Small intestine (tissue), 16 donors: Measurements from ENCODE around the gene ETV6. TPM values are rescaled to one million over a fixed set of nuclear protein-coding genes. Genes with fewer than 3 reads are reported as not detected.
A peak's percentile ranks its signal among the peaks of the same experiment; 100 is the strongest.

ENCODE experiments used
- DNase-seq, 2 donors: peaks; one replicate each; pipeline versions ENCODE4 v3.0.0 to v3.0.0-alpha.2; 2013
- FAIRE-seq: peaks from 2 replicates; lab custom pipeline; 2012; peaks lifted over from hg19 to GRCh38; lab: Jason Lieb, UNC
- H3K27ac ChIP-seq, 3 donors: one replicate each; pipeline ENCODE4 v1.5.1; 2013; ENCODE audit warnings: low read length in 2 of 3, mild to moderate bottlenecking in 2 of 3, control low read depth in 1 of 3, inconsistent platforms in 1 of 3, low read depth in 1 of 3, moderate library complexity in 1 of 3
- H3K27me3 ChIP-seq, 3 donors: one replicate each; pipeline ENCODE4 v1.6.1; 2013; ENCODE audit warnings: low read length in 3 of 3, inconsistent platforms in 1 of 3; ENCODE audit not compliant: control insufficient read depth in 3 of 3, insufficient read depth in 3 of 3
- H3K36me3 ChIP-seq, 3 donors: one replicate each; pipeline ENCODE4 v1.6.1; 2013; ENCODE audit warnings: low read length in 3 of 3, inconsistent platforms in 1 of 3, low read depth in 1 of 3, mild to moderate bottlenecking in 1 of 3, moderate library complexity in 1 of 3; ENCODE audit not compliant: control insufficient read depth in 3 of 3, insufficient read depth in 2 of 3
- H3K4me1 ChIP-seq, 3 donors: one replicate each; pipeline ENCODE4 v1.6.1; 2013; ENCODE audit warnings: low read length in 2 of 3, inconsistent platforms in 1 of 3, low read depth in 1 of 3, mild to moderate bottlenecking in 1 of 3, moderate library complexity in 1 of 3; ENCODE audit not compliant: control insufficient read depth in 3 of 3, insufficient read depth in 2 of 3
- H3K4me3 ChIP-seq, 3 donors: one replicate each; pipeline ENCODE4 v1.5.1; 2013; ENCODE audit warnings: low read length in 3 of 3, control low read depth in 1 of 3, inconsistent platforms in 1 of 3, low read depth in 1 of 3, mild to moderate bottlenecking in 1 of 3, moderate library complexity in 1 of 3
- H3K9me3 ChIP-seq, 2 donors: one replicate each; pipeline ENCODE4 v1.6.1; 2013; ENCODE audit warnings: low read depth in 1 of 2, low read length in 1 of 2; ENCODE audit not compliant: control insufficient read depth in 2 of 2, insufficient read depth in 1 of 2
- WGBS, 3 donors: extraction: QIAGEN DNeasy Blood & Tissue Kit; methylation state at CpG; one replicate each; pipeline ENCODE4 v1.1.7; 2013; 5-methylcytosine and 5-hydroxymethylcytosine counted together
- long read RNA-seq, 10 donors: transcript quantifications; one replicate each; lab custom pipeline, GENCODE V29; 2026
- polyA plus RNA-seq, 4 donors: library from polyadenylated mRNA; stranded (reverse) in 3 of 4; unstranded in 1 of 4; fragments of 200-250 nt in 3 of 4; fragments of 120-200 nt in 1 of 4; gene quantifications; one replicate each; pipeline versions ENCODE4 v1.2.1 to v1.2.3, GENCODE V29; 2013
- donor health status: healthy with polysubstance abuse.
- donor health status: control.
- donor health status: control.
- donor health status: Bipolar disorder and iron deficiency.
- donor health status: healthy.

The ETV6 gene
- 10 to 100 TPM in 1 of 4 donors, 1 to 10 TPM in 3; 5.1 to 13.6 (median 8.4) TPM for polyA plus RNA-seq
- long read RNA-seq, donor 1, full-length matches to known transcripts, result 1 of 1 reads
- long read RNA-seq, donor 1, partial matches to known transcripts, result 0 of 1 reads
- long read RNA-seq, donor 1, other reads (novel, unspliced or antisense), result 0 of 1 reads
- long read RNA-seq, donor 2, full-length matches to known transcripts, result 2 of 2 reads
- long read RNA-seq, donor 2, partial matches to known transcripts, result 0 of 2 reads
- long read RNA-seq, donor 2, other reads (novel, unspliced or antisense), result 0 of 2 reads
- long read RNA-seq, donor 3, full-length matches to known transcripts, result 2 of 8 reads
- long read RNA-seq, donor 3, partial matches to known transcripts, result 6 of 8 reads
- long read RNA-seq, donor 3, other reads (novel, unspliced or antisense), result 0 of 8 reads
- long read RNA-seq, donor 4, result 0 reads
- long read RNA-seq, donor 5, result 0 reads
- long read RNA-seq, donor 6, full-length matches to known transcripts, result 1 of 1 reads
- long read RNA-seq, donor 6, partial matches to known transcripts, result 0 of 1 reads
- long read RNA-seq, donor 6, other reads (novel, unspliced or antisense), result 0 of 1 reads
- long read RNA-seq, donor 7, result 0 reads
- long read RNA-seq, donor 8, result 0 reads
- long read RNA-seq, donor 9, result 0 reads
- long read RNA-seq, donor 10, full-length matches to known transcripts, result 6 of 6 reads
- long read RNA-seq, donor 10, partial matches to known transcripts, result 0 of 6 reads
- long read RNA-seq, donor 10, other reads (novel, unspliced or antisense), result 0 of 6 reads

DNA sequence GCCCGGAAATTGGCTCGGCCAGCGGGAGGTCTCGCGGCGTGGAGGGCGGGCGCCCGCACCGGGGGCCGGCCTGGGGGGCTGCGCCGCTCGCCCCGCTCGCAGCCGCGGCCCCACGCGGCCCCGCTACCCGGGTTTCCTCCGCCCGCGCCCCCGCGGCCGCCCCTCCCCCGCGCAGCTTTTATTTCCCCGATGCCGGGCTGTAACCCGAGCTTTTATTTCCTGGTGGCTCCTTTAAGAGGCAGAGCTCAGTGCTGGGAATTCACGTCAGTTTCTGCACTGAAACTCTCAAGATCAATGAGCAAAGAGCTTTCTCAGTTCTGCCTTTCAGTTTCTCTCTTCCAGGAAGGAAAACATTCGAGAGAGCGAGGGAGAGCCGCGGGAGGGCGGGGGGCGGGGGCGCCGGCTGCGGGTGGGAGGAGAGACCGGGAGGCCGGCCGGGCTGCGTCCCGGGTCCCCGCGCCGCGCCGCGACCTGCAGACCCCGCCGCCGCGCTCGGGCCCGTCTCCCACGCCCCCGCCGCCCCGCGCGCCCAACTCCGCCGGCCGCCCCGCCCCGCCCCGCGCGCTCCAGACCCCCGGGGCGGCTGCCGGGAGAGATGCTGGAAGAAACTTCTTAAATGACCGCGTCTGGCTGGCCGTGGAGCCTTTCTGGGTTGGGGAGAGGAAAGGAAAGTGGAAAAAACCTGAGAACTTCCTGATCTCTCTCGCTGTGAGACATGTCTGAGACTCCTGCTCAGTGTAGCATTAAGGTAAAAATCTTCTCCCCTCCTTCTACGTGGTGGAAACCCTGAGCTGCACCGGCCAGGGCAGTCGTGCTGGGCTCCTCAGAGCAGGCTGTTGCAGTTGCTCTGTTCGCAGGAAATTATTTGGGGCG, at the start of gene ETV6:
Gene ETV6 (plus strand): TSS at position 262 of the 873 bp plus-strand sequence. CDS start 454 bp downstream, at position 716.
- H3K27ac ChIP-seq, result peak within 1 kb of the TSS; percentile 93 to 100 (median 100)
- no peaks in the 10 kb centered on the region for H3K27me3 ChIP-seq
- peak within 1 kb of the TSS; percentile 91 to 92 (median 92) for H3K4me3 ChIP-seq
- H3K4me1 ChIP-seq, result peaks cover 0 to 8% (median 6%) of the 10 kb centered on the region in 3 donors
- DNase-seq (peak; percentile 91 to 93), FAIRE-seq (no peak)
- 0 to 1% (median 0%) methylated on average over 66 to 86 of the region's 86 CpGs for WGBS, 3 donors
- peaks cover 0 to 6% of the 10 kb centered on the region in 2 donors for H3K9me3 ChIP-seq
- no peaks in the 10 kb centered on the region for H3K36me3 ChIP-seq

DNA sequence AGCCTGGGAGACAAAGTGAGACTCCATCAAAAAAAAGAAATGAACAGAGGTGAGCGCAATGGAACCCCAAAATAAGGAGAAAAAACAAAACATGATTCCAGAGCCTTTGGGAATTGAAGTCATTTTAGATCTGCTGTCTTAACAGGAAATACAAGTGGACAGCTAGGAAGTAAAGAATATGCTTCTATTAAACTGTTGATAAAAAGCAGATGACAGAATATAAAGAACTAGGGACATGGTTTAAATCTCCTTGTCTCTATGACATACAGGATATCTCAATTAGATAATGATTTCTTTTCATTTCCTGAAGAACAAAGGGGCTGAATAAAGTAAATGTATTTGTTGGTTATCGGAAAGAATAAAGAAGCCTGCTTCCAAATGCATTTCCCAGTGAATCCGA, 49.3 kb upstream of the ETV6 start:
- WGBS, 3 donors, result 74 to 96% (median 88%) methylated on average over 3 of the region's 3 CpGs
- no peaks in the 10 kb centered on the region for H3K27me3 ChIP-seq
- no peak overlapping the region for H3K27ac ChIP-seq
- FAIRE-seq, result no peak
- no peak for DNase-seq
- H3K36me3 ChIP-seq, result no peaks in the 10 kb centered on the region
- no peaks in the 10 kb centered on the region for H3K4me1 ChIP-seq
- no peaks in the 10 kb centered on the region for H3K9me3 ChIP-seq
- no peak overlapping the region for H3K4me3 ChIP-seq

GRCh38 chr12:11601647-11602046, 47.8 kb upstream of the ETV6 start:
- H3K9me3 ChIP-seq, result no peaks in the 10 kb centered on the region
- no peak for FAIRE-seq
- no peak for DNase-seq
- no peaks in the 10 kb centered on the region for H3K27me3 ChIP-seq
- H3K36me3 ChIP-seq, result no peaks in the 10 kb centered on the region
- no peak overlapping the region for H3K4me3 ChIP-seq
- WGBS, 3 donors, result 92 to 98% (median 97%) methylated on average over 1 of the region's 1 CpG
- no peak overlapping the region for H3K27ac ChIP-seq
- no peaks in the 10 kb centered on the region for H3K4me1 ChIP-seq

DNA sequence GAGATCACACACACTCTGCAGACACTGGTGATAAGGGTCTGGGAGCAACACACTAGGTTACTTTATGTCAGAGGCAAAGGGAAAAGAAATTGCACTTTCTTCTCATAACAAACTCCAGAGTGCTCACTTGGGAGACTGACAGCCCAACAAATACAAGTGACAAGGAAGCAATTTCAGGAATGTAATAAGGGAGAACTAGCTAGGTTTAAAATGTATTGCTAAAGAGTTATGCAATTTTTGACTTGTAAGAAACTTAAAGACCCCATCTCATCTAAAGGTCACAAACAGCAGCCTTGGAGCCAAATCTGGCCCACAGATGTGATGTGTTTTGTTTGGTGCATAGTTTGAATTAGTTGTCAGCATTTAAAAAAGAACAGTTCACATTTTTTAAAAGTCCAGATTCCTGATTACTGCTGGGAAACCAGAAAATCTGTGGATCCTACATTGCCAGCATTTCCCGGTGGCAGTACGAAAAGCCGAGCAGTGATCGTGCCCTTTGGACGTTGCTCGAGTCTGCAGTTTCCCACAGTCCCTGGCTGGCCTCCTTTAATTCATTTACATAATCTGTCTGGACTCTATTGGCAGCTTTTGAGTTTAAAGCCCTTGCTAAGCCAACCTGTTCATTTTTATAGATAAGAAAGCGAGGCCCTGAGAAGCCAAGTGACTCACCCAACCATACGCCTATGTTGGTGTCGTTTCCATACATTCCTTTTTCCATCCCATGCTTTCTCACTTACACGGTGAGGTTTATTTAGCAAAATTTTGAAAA, 42.0 kb upstream of the ETV6 start:
- FAIRE-seq (no peak), DNase-seq (peak; percentile 91)
- no peaks in the 10 kb centered on the region for H3K27me3 ChIP-seq
- peaks cover 0 to 6% (median 3%) of the 10 kb centered on the region in 3 donors for H3K4me1 ChIP-seq
- no peak overlapping the region for H3K4me3 ChIP-seq
- peak overlapping the region in 1 of 3 donors; percentile 71 for H3K27ac ChIP-seq
- H3K36me3 ChIP-seq, result no peaks in the 10 kb centered on the region
- 14 to 46% (median 37%) methylated on average over 10 of the region's 10 CpGs for WGBS, 3 donors
- H3K9me3 ChIP-seq, result no peaks in the 10 kb centered on the region

DNA sequence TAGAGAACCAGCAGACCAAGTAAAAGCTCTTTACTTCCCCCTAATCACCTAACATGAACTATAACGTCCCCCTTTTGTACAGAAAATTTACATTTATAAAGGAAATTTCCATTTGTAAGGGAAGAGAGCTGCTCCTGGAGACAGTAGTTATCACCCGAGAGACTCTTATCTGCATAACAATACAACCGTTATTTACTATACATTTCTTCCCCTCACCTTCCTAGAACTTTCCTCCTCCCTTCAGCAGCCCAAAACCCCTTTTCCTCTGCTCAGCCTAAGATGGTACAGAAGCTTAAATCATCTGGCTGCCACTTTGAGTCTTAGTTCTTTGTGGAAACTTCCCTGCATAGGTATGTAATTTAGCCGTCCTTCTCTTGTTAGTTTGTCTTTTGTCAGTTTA, 40.4 kb upstream of the ETV6 start:
- H3K4me3 ChIP-seq, result no peak overlapping the region
- 69 to 85% (median 71%) methylated on average over 4 of the region's 4 CpGs for WGBS, 3 donors
- H3K27me3 ChIP-seq, result no peaks in the 10 kb centered on the region
- no peaks in the 10 kb centered on the region for H3K36me3 ChIP-seq
- peaks cover 0 to 6% (median 3%) of the 10 kb centered on the region in 3 donors for H3K4me1 ChIP-seq
- DNase-seq (no peak), FAIRE-seq (no peak)
- no peaks in the 10 kb centered on the region for H3K9me3 ChIP-seq
- no peak overlapping the region for H3K27ac ChIP-seq

DNA sequence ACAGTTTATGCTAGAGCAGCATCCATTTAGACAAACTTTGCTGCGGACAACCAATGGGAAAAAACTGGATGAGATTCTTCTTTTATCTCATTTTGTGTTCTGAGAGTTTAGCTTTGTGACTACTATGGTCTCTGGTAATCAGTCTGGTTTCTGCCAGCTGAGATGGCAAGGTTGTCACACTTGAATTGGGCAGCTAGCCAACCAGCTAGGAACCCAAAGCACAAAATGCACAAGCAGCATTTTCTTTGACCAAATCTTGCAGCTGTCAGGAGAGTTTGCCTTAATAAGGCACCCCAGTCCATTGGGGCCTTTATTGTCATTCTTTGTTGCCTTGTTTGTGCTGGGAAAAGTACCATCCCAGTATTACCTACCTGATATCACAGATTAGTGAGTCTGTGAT, 34.0 kb upstream of the ETV6 start:
- H3K27me3 ChIP-seq, result no peaks in the 10 kb centered on the region
- H3K27ac ChIP-seq, result no peak overlapping the region
- H3K4me3 ChIP-seq, result no peak overlapping the region
- DNase-seq, result no peak
- 96 to 100% (median 97%) methylated on average over 1 of the region's 1 CpG for WGBS, 3 donors
- no peaks in the 10 kb centered on the region for H3K36me3 ChIP-seq
- no peak for FAIRE-seq
- H3K9me3 ChIP-seq, result no peaks in the 10 kb centered on the region
- no peaks in the 10 kb centered on the region for H3K4me1 ChIP-seq

DNA sequence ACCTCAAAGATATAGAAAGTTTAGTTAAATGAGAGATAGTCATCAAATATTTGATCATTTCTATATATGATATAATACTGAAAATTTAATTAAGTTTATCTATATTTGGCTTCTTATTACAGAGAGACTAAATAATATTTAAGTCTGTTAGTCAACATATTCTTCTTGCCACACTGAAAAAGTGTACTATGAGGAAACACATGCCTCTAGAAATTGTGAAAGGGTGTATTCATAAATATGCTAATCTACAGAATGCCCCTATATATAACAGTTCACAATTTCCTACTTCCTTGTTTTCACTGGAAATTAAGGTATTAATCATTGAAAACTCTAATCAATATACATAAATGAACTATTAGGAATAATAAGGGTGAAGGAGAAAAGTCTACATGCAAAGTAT, 31.4 kb upstream of the ETV6 start:
- Histone ChIP-seq H3K27me3 (no peaks in the 10 kb centered on the region), H3K36me3 (no peaks in the 10 kb centered on the region), H3K4me1 (no peaks in the 10 kb centered on the region), H3K27ac (no peak overlapping the region), H3K9me3 (no peaks in the 10 kb centered on the region), H3K4me3 (no peak overlapping the region)
- DNase-seq, result no peak
- peak; percentile 87 for FAIRE-seq
